Measurements from ENCODE around the gene FCRLA. TPM values are rescaled to one million over a fixed set of nuclear protein-coding genes. Genes with fewer than 3 reads are reported as not detected.
A peak's percentile ranks its signal among the peaks of the same experiment; 100 is the strongest.
"Not testable (repeated sequence)": the region's sequence is repeated elsewhere in the genome, so short reads cannot be mapped to it uniquely, and the experiment has no call there.

Gene FCRLA
- under 1 TPM in 3 of 4 donors, not detected in 1; 0.36 to 0.90 (median 0.49) TPM for total RNA-seq
- under 1 TPM in 2 of 3 donors, not detected in 1; 0.10 to 0.17 TPM for polyA plus RNA-seq
- long read RNA-seq, donor 1 = 0 reads
- long read RNA-seq, donor 2, partial matches to known transcripts = 0 of 1 reads
- long read RNA-seq, donor 2, other reads (novel, unspliced or antisense) = 0 of 1 reads

GRCh38 chr1:161706482-161707347, at the start of gene FCRLA:
TSS of gene FCRLA (plus strand) at chr1:161707229. CDS start at chr1:161707265, 36 bp downstream.
- ATAC-seq (peak; percentile 92 to 96 (median 96)), DNase-seq (no peak)
- peaks cover 0 to under 1% (median 0%) of the 10 kb centered on the region in 3 donors for H3K27me3 ChIP-seq (ENCODE audit: insufficient read depth in 3 of 3, low read length in 2 of 3)
- no peak for TF ChIP-seq CTCF (IDR thresholded peaks at IDR 0.05)
- no peak within 1 kb of the TSS for H3K4me3 ChIP-seq
- H3K27ac ChIP-seq = peak within 1 kb of the TSS; percentile 80
- H3K4me1 ChIP-seq = peaks cover 17% of the 10 kb centered on the region
- intact Hi-C loops (cut with DNase I) = no loop called here
- H3K9me3 ChIP-seq = no peaks in the 10 kb centered on the region
- 13 to 27% (median 19%) methylated on average over 4 of the region's 4 CpGs for WGBS, 3 donors
- no peaks in the 10 kb centered on the region for H3K36me3 ChIP-seq (ENCODE audit: insufficient read depth in 1 of 2, low read depth in 1 of 2)

GRCh38 chr1:161658524-161658923, 48.5 kb upstream of the FCRLA start:
- not testable (repeated sequence) for H3K27ac ChIP-seq

GRCh38 chr1:161661660-161662311, 45.2 kb upstream of the FCRLA start:
- H3K27ac ChIP-seq; intact Hi-C loops (cut with DNase I); DNase-seq; H3K4me3 ChIP-seq; H3K36me3 ChIP-seq (ENCODE audit: insufficient read depth in 1 of 2, low read depth in 1 of 2); H3K4me1 ChIP-seq; ATAC-seq; H3K9me3 ChIP-seq; H3K27me3 ChIP-seq (ENCODE audit: insufficient read depth in 3 of 3, low read length in 2 of 3): not testable (repeated sequence)
- WGBS, 3 donors = 27 to 38% (median 37%) methylated on average over 3 of the region's 9 CpGs

More at GRCh38 chr1:161658524-161658923, 48.5 kb upstream of the FCRLA start:
- ATAC-seq; H3K4me3 ChIP-seq; H3K36me3 ChIP-seq (ENCODE audit: insufficient read depth in 1 of 2, low read depth in 1 of 2); intact Hi-C loops (cut with DNase I); H3K9me3 ChIP-seq; H3K27me3 ChIP-seq (ENCODE audit: insufficient read depth in 3 of 3, low read length in 2 of 3); DNase-seq; H3K4me1 ChIP-seq: not testable (repeated sequence)

- H3K9me3 ChIP-seq; DNase-seq; H3K27ac ChIP-seq; ATAC-seq; H3K27me3 ChIP-seq (ENCODE audit: insufficient read depth in 3 of 3, low read length in 2 of 3); H3K36me3 ChIP-seq (ENCODE audit: insufficient read depth in 1 of 2, low read depth in 1 of 2); H3K4me3 ChIP-seq; intact Hi-C loops (cut with DNase I); H3K4me1 ChIP-seq: not testable (repeated sequence)
- no CpG with 5 or more reads among the region's 4 CpGs for WGBS, 3 donors
These were observed 44.2 kb upstream of the FCRLA start, which contains the start of gene FCGR2B for GRCh38 chr1:161662684-161663339. TSS of gene FCGR2B (plus strand) at chr1:161663143. CDS start at chr1:161663242, 99 bp downstream.

- H3K4me1 ChIP-seq; H3K36me3 ChIP-seq (ENCODE audit: insufficient read depth in 1 of 2, low read depth in 1 of 2); intact Hi-C loops (cut with DNase I); H3K9me3 ChIP-seq; DNase-seq; ATAC-seq; H3K4me3 ChIP-seq; H3K27me3 ChIP-seq (ENCODE audit: insufficient read depth in 3 of 3, low read length in 2 of 3); H3K27ac ChIP-seq: not testable (repeated sequence)
- no CpG with 5 or more reads among the region's 1 CpG for WGBS, 3 donors
These were observed 43.5 kb upstream of the FCRLA start for GRCh38 chr1:161663569-161663968.

- WGBS, 3 donors = no CpG with 5 or more reads among the region's 4 CpGs
- ATAC-seq; DNase-seq; H3K4me3 ChIP-seq; H3K4me1 ChIP-seq; H3K36me3 ChIP-seq (ENCODE audit: insufficient read depth in 1 of 2, low read depth in 1 of 2); H3K27ac ChIP-seq; intact Hi-C loops (cut with DNase I); H3K9me3 ChIP-seq; H3K27me3 ChIP-seq (ENCODE audit: insufficient read depth in 3 of 3, low read length in 2 of 3): not testable (repeated sequence)
These were observed 42.3 kb upstream of the FCRLA start for GRCh38 chr1:161664689-161665088.

GRCh38 chr1:161671045-161672020, 35.7 kb upstream of the FCRLA start:
- 50 to 60% (median 53%) methylated on average over 11 to 12 of the region's 15 CpGs for WGBS, 3 donors
- H3K9me3 ChIP-seq; ATAC-seq; H3K36me3 ChIP-seq (ENCODE audit: insufficient read depth in 1 of 2, low read depth in 1 of 2); H3K27ac ChIP-seq; H3K27me3 ChIP-seq (ENCODE audit: insufficient read depth in 3 of 3, low read length in 2 of 3); DNase-seq; H3K4me3 ChIP-seq; H3K4me1 ChIP-seq; intact Hi-C loops (cut with DNase I): not testable (repeated sequence)

GRCh38 chr1:161673437-161673836, 33.6 kb upstream of the FCRLA start:
- H3K4me1 ChIP-seq; H3K4me3 ChIP-seq; intact Hi-C loops (cut with DNase I); H3K27me3 ChIP-seq (ENCODE audit: insufficient read depth in 3 of 3, low read length in 2 of 3); H3K9me3 ChIP-seq; H3K27ac ChIP-seq; DNase-seq; H3K36me3 ChIP-seq (ENCODE audit: insufficient read depth in 1 of 2, low read depth in 1 of 2): not testable (repeated sequence)
- ATAC-seq = peak in 1 of 4 donors; percentile 27
- 60 to 68% (median 67%) methylated on average over 5 to 7 of the region's 7 CpGs for WGBS, 3 donors

GRCh38 chr1:161674447-161674846, 32.6 kb upstream of the FCRLA start:
- H3K9me3 ChIP-seq; ATAC-seq; H3K4me1 ChIP-seq; H3K27ac ChIP-seq; DNase-seq; H3K27me3 ChIP-seq (ENCODE audit: insufficient read depth in 3 of 3, low read length in 2 of 3); H3K36me3 ChIP-seq (ENCODE audit: insufficient read depth in 1 of 2, low read depth in 1 of 2); intact Hi-C loops (cut with DNase I); H3K4me3 ChIP-seq: not testable (repeated sequence)
- 41 to 64% (median 53%) methylated on average over 2 of the region's 3 CpGs for WGBS, 3 donors
